IPS DF 4.7 (cell line): Measurements from ENCODE around the gene SASH1.
"Not testable (repeated sequence)": the region's sequence is repeated elsewhere in the genome, so short reads cannot be mapped to it uniquely, and the experiment has no call there.

Source experiments
- DNase-seq: peaks from one replicate; pipeline ENCODE4 v3.0.0-alpha.2; 2013; ENCODE audit warnings: low spot score; ENCODE audit errors: extremely low read depth

The SASH1 gene

DNA sequence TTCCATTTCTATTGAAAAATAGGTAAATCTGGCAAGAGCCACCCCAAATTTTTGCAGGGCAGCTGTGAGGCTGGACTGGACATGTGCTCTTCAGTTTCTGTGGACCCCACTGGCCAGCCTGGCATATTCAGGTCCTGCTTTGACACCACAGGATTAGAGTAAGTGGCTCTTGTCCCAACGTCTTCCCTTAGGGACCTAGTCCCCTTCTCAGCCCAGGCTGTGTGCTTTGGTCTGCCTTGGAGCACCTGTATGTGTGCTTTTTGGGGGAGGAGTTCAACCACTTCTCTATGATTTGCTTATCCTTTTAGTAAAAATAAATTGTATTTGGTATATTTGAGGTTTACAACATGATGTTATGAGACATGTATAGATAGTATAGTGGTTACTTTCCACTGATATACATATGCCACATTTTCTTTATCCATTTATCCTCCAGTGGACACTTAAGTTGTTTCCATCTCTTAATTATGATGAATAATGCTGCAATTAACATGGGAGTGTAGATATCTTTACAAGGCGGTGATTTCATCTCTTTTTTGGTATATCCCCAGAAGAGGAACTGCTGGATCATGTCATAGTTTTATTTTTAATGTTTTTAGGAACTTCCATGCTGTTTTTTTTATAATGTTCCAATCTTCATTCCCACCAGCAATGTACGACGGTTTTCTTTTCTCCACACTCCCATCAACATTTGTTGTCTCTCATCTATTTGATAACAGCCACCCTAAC is 236.4 kb downstream of the SASH1 start:
- DNase-seq = no peak

DNA sequence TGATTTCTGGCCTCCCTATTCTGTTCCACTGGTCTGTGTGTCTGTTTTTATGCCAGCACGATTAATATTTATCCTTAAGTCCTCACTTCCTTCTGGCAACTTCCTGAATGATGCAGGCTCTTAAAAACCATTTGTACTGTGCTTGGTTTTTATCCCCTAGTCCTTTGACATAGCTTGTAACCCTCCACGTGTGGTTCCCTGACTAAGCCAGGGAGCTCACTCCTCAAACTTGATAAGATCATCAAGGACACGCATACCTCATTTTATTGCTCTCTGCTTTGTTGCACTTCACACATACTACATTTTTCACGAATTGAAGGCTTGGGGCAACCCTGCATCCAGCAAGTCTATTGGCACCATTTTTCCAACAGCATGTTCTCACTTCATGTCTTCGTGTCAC is 237.8 kb downstream of the SASH1 start:
- no peak for DNase-seq

DNA sequence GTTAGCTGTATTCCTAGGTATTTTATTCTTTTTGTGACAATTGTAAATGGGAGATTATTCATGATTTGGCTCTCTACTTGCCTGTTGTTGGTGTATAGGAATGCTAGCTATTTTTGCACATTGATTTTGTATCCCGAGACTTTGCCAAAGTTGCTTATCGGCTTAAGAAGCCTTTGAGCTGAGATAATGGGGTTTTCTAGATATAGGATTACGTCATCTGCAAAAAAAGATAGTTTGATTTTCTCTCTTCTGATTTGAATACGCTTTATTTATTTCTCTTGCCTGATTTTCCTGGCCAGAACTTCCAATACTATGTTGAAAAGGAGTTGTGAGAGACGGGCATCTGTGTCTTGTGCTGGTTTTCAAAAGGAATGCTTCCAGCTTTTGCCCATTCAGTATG is 241.0 kb downstream of the SASH1 start:
- DNase-seq = no peak

DNA sequence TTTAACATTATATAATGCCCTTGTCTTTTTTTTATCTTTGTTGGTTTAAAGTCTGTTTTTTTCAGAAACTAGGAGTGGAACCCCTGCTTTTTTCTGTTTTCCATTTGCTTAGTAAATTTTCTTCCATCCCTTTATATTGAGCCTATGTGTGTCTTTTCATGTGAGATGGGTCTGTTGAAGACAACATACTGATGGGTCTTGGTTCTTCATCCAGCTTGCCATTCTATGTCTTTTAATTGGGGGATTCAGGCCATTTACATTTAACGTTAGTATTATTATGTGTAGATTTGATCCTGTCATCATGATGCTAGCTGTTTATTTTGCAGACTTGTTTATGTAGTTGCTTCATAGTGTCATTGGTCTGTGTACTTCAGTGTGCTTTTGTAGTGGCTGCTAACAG is 243.0 kb downstream of the SASH1 start:
- not testable (repeated sequence) for DNase-seq

DNA sequence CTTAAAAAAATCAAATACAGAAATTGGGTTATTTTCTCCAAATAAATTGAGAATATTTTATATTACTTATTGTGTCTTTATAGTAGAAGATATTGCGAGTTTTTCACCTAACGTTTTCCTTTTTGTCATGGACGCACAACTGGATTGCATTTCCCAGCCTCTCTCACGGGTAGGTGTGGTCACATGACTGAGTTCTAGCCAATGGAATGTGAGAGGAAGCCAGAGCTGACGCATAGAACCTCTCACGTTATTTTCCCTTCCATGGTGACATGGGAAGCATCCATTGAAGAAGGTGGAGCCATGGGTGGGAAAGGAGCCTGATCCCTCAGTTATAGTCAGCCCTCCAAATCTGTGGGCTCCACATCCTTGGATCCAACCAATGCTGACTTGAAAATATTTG is 248.2 kb downstream of the SASH1 start:
- no peak for DNase-seq

DNA sequence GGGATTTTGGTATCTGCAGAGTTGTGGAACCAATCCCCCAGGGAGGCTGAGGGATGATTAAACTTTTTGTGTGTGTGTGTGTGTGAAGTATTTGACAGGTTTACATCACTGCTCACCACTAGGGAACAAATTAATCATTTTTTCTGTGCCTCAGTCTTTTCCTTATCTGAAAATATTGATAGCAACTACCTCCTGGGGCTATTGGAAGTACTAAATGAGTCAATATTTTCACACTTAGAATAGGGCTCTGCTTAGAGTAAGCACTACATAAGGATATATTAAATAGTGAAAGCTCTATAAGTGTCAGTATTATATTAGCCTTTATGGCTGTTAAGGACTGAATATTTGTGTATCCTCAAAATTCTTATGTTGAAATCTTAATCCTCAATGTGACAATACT is 249.0 kb downstream of the SASH1 start:
- DNase-seq = no peak

DNA sequence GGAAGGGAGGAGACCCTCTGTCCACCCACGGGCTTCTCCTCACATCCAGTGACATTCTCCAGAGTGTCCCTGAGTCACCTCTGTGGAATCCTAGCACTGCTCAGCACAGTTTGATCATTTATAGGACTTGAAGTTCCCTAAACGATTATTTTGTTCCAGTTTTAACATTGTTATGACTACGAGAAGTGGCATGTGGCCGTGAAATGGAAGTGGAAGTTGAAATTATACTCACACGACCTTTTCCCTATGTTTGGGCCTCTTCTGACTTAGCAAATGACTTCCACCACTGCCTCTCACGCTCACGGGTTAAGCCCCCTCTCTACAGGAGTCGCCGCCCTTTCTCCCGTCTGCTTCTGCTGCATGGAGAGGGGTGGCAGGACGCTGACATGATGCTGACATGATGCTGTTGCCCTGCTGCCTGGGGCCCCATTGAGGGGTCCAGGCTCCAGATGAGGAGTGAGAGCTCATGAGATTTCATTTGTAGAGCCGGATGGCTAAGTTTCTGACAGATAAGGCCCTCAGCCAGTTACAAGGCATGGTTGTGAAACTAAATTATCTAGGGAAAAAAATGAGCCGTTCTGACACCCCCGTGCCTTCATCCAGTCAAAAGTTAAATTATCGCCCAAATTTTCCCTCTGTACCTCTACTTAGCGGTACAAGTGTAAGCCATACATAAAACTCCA is 250.6 kb downstream of the SASH1 start:
- DNase-seq = no peak

DNA sequence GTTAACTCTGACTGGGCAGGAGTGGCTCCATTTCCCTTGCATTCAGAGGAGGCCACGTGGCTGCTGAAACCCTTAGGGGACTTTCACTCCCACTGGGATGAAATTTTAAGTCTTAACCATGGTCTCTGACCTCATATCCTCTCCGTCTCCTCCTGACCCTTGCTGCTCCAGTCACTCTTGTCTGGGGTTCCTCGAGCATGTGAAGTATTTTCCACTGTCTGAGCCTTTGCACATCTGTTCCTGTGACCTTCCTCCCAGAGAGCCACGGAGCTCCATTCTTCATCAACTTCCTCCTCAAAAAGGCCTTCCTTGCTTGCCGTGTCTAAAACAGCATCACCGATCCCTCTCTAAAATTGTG is 251.2 kb downstream of the SASH1 start:
- no peak for DNase-seq

DNA sequence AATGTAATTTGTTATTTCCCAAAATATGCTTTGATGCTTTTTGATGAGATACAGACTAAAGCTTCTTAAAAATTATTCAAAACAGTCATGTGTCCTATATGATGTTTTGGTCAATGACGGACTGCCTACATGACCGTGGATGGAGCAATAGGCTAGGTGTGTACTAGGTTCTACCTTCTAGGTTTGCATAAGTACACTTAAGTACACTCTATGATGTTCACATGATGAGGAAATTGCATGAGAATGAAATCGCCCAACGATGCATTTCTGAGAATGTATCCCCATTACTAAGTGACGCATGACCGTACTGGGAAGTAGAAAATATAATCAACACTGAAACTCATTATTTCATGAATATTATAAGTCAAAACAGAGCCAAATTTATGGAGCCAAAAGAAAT is 252.9 kb downstream of the SASH1 start:
- no peak for DNase-seq

DNA sequence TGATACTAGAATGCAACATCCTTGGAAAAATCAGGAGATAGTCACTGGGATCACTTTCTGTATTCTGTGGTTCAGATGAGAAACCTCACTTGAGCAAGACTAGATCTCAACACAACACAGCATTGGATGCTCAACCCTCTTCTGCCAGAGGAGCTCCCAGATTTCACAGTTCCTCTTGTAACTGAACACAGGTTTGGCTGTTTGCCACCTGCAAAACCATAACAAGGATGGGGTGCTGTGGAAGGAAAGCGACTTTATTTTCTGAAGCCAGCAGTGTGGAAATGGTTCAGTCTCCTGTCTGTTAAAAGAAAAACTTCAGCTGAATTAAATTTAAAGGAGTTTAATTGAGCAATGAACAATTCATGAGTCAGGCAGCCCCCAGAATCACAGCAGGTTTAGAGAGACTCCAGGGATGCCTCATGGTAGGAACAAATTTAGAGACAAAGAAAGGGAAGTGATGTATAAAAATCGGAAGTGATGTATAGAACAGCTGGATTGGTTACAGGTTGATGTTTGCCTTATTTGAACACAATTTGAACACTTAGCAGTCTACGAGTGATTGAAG is 254.3 kb downstream of the SASH1 start:
- DNase-seq = no peak

DNA sequence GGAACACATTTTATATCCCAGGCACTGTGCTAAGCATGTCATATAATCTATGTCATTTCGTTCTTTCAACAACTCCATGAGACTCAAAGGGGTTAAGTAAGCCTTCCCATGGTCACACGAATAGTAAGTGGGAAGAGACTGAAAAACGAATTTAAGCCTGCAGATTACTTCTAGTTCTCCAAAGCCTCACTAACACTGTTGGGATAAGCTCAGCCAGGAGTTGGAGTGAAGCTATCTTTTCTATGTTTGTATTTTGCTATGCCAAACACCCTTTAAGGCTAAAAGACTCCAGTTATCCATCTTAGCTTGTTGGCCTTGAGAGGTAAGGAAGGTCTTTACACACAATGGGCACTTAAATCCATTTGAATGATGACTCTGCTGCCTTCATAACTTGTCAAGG is 256.1 kb downstream of the SASH1 start:
- no peak for DNase-seq

DNA sequence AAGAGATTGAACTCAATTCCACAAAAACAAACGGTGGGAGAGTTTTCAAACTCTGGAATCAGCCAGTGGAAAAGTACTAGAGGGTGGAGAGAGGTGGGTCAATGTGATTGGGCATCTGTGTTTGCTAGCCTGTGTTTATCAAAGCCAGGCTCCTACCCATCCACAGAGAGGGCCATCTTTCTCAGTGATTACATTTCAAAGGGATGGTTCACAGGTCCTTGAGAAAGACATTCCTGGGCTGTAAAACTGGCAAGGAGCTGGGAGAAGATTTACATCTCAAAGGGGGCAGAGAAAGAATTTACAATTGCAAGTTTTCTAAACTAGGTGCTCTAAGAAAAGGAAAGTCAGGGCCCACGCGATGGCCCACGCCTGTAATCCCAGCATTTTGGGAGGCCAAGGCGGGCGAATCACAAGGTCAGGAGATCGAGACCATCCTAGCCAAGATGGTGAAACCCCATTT is 257.4 kb downstream of the SASH1 start:
- DNase-seq = peak; percentile 98
